ENCODE data around the gene VCP. TPM values are rescaled to one million over a fixed set of nuclear protein-coding genes. Genes with fewer than 3 reads are reported as not detected.
A peak's percentile ranks its signal among the peaks of the same experiment; 100 is the strongest.

VCP gene
- total RNA-seq, 1 donor from 2014 or later = 166 TPM

DNA sequence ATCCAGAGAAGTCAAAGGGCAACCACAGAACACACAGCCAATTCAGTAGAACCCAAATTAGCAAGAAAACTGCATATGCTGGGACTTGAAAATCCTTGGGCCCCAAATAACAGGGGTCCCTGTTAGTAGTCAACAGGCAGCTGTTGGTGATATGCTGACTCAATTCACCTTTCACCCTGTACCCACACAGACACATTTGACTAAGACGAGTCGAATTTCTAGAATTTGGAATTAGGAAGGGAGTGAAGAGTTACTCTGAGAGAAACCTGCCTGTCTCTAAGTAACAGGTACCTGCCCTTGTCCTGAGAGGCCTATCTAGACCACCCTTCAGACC is 821 bp upstream of the VCP start:
- intact Hi-C loops (cut with DNase I) = loop anchor here (10.0 kb wide), 1 partner anchor 78 kb away; no protein-coding TSS in a partner anchor
- DNase-seq (ENCODE audit: low spot score) = no peak
- no peak for ATAC-seq

DNA sequence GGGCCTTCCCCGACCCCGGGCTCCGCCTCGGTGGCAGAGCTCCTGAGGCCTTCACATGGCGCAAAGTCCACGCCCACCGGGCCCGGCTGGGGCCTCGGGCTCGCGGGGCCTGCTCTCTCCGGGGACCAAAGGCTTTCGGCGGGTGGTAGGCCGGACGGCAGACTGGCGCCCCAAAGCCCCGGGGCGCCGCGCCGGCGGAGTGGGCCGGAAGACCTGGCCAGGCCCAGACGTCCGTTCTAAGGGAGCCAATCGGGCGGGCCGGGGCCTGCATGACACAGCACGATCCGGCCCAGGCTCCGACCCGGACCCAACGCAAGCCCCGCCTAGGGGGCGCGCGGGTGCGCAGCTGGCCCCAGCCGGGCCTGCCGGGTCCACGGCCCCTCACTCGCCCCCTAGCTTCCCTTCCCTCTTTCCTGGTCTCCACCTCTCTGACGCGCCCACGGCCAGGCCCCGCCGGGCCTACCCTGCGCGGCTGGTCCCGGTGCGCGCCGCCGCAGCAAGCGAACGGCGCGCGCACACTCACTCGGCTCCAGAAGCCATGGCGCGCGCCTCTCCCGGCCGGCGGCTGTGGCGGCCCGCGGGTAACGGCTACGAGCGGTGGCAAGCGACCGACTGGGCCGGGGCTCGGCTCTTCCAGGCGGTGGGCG is 488 bp downstream of the VCP start:
- ATAC-seq (peak; percentile 70), DNase-seq (ENCODE audit: low spot score) (peak; percentile 88)
- intact Hi-C loops (cut with DNase I) = loop anchor here (10.0 kb wide), 1 partner anchor 77 kb away; no protein-coding TSS in a partner anchor

GRCh38 chr9:35070823-35071813 is 1.3 kb downstream of the VCP start:
- ATAC-seq = no peak
- intact Hi-C loops (cut with DNase I) = loop anchor here (10.0 kb wide), 1 partner anchor 76 kb away; no protein-coding TSS in a partner anchor

GRCh38 chr9:35069020-35069419 is 3.4 kb downstream of the VCP start:
- DNase-seq (ENCODE audit: low spot score) (no peak), ATAC-seq (no peak)
- intact Hi-C loops (cut with DNase I) = no loop called here

More at GRCh38 chr9:35070823-35071813, 1.3 kb downstream of the VCP start:
- DNase-seq (ENCODE audit: low spot score) = no peak

GRCh38 chr9:35067056-35067455 is 5.4 kb downstream of the VCP start:
- intact Hi-C loops (cut with DNase I) = no loop called here
- ATAC-seq (no peak), DNase-seq (ENCODE audit: low spot score) (no peak)

DNA sequence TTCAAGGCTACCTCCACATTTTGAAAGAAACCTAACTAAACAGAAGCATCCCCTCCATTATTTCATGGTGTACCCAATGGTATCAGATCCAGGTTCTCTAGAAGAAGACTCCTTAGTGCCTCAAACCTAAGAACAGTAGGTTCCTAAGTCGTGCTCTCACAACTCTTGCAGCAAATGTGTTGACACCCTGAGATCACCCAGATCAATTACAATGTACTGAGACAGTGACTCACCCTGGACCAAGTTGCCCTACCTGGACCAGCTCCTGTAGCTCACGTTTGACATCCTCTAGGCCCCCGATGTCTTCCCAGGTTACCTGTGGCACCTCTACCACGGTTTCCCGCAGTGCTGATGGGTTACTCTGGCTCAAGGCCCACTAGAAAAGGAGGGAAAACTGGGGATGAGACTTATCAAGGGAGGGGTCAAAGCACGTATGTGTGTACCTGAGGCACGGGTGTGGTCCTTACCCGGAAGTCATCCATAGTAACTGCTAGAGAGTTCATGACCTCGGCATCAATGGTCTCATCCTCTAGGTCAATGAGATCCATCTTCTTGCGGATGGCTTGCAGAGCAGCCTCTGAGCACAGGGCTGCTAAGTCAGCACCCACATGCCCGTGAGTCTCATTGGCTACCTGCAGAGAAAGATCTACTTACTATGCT is 11.7 kb downstream of the VCP start:
- DNase-seq (ENCODE audit: low spot score) (no peak), ATAC-seq (no peak)
- intact Hi-C loops (cut with DNase I) = no loop called here

DNA sequence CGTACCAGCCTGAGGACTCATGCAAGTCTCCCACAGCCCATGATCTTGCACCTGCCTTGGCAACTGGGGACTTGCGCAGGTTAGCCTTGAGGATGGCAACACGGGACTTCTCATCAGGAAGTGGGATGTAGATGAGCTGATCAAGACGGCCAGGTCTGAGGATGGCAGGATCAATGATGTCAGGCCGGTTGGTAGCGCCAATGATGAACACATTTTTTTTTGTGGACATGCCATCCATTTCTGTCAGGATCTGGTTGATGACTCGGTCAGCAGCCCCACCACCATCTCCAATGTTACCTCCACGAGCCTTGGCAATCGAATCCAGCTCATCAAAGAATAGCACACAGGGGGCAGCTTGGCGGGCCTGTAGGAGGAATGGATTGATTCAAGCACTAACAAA is 13.0 kb downstream of the VCP start:
- DNase-seq (ENCODE audit: low spot score) = no peak
- intact Hi-C loops (cut with DNase I) = no loop called here
- ATAC-seq = no peak

GRCh38 chr9:35057271-35057620 is 15.2 kb downstream of the VCP start:
- ATAC-seq = no peak
- intact Hi-C loops (cut with DNase I) = no loop called here
- DNase-seq (ENCODE audit: low spot score) = no peak

DNA sequence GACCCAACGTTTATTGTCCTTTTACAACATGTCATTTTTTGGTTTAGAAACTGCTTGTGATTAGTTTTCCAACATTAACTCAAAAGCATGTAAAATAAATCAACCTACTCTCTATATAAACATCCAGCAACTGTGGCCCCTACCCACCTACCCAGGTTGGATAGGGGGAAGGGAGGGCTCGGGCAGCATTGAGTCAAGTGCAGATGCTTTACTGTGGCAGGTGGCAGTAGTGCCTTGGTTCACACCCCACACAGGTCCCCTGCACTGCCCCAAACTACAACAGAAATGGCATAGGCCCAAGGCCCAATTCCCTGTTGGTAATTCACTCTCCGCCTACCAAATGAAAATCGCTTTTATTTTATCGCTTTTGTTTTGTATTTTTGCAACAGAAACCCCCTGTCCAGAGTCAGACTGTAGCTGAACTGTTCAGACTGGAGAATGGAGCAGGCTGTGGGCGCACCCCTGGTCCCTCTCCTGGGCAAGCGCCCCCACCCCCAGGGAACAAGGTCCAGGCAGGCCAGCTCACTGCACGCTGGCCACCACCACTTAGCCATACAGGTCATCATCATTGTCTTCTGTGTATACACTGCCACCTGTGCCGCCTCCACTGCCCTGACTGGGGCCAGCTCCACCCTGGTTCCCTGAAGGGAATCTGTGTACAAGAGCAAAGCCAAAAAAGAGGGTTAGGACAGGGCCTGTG is 15.7 kb downstream of the VCP start:
- DNase-seq (ENCODE audit: low spot score) (no peak), ATAC-seq (peak; percentile 20)
- intact Hi-C loops (cut with DNase I) = no loop called here

GRCh38 chr9:35054871-35055644 is 17.4 kb downstream of the VCP start:
- DNase-seq (ENCODE audit: low spot score) (no peak), ATAC-seq (no peak)
- intact Hi-C loops (cut with DNase I) = no loop called here

GRCh38 chr9:35054185-35054835 is 18.1 kb downstream of the VCP start:
- intact Hi-C loops (cut with DNase I) = no loop called here
- ATAC-seq (no peak), DNase-seq (ENCODE audit: low spot score) (no peak)

GRCh38 chr9:35051069-35051967 is 21.1 kb downstream of the VCP start:
- DNase-seq (ENCODE audit: low spot score) = no peak
- ATAC-seq = no peak
- intact Hi-C loops (cut with DNase I) = no loop called here

DNA sequence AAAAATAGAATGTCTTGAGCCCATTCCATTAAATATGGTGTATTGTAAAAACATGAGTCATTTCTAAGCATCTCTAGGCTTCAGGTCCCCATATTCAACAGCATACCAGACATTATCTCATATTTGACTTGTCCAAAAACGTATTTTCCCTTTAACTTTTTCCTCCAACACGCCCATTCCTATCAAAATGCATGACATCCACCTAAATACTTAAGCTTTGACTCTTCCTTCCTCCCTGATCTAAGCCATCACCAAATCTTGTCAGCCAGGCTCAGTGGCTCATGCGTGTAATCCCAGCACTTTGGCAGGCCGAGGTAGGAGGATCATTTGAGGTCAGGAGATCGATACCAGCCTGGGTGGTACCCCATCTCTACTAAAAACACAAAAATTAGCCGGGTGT is 23.9 kb downstream of the VCP start:
- ATAC-seq = no peak
- no peak for DNase-seq (ENCODE audit: low spot score)
- intact Hi-C loops (cut with DNase I) = no loop called here

- intact Hi-C loops (cut with DNase I) = no loop called here
- no peak for ATAC-seq
- DNase-seq (ENCODE audit: low spot score) = no peak
These were observed 28.4 kb downstream of the VCP start for GRCh38 chr9:35044071-35044470.

DNA sequence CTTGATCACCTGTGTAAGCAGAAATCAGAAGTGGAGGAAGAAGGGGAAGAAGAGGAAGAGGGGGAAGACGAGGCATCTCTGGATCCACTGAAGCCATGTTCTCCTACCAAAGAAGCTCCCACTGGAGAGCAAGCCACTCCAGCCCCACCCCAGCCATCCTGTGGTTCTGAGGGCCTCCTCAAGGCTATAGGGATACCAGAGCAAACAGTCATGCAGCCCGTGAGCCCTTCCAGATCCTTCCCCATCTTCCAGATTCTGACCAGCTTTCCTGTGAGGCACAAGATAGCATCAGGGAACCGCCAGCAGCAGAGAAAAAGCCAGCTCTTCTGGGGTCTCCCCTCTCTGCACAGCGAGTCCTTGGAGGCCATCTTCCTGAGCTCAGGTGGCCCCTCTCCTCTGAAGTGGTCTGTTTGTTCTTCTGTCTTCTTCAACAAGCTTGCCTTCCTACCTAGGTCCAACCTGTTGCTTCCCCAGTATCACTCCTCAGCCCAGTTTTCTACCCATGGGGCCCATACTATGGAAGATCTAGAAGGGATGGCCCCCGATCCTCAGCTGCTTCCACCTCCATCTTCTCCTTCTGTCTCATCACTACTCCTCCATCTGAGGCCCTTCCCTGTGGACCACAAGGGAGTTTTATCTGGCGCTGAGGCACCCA is 29.4 kb downstream of the VCP start:
- intact Hi-C loops (cut with DNase I) = no loop called here
- DNase-seq (ENCODE audit: low spot score) (no peak), ATAC-seq (no peak)

DNA sequence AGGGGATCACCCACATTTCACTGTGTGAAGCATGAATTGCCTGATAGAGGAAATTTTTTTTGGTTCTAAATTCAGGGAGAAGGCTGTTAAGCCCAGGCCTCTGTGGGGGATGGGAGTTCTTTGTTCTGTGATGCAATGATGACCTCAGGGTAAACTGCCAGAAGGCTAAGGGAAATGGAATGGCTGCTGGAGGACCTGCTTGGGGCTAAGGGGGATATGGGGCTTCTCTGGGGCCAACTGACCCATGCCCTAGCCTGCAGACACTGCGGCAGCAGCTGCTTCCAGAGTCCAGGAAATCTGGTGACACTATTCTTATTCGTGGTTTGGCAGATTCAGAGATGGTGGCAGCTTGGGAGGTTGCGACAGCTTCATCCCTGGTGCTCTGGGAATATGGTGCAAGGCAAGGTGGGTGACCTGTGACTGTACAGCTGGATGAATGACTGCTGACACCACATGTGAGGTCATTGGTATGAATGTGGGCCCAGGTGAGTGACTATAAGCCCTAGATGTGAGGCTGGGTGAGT is 30.3 kb downstream of the VCP start:
- peak; percentile 74 for ATAC-seq
- intact Hi-C loops (cut with DNase I) = no loop called here
- DNase-seq (ENCODE audit: low spot score) = no peak

Measured in sciatic nerve (tissue), 2 donors.